Hematopoietic multipotent progenitor cell treated with erythropoietin and hydrocortisone succinate and interleukin-3 and kit ligand, for 8 days (in vitro differentiated cells): Measurements from ENCODE around the gene LRBA.
"Not testable (repeated sequence)": the region's sequence is repeated elsewhere in the genome, so short reads cannot be mapped to it uniquely, and the experiment has no call there.

Source experiments
- DNase-seq: peaks from one replicate; pipeline ENCODE4 v3.0.0-alpha.2; 2015

Gene LRBA

DNA sequence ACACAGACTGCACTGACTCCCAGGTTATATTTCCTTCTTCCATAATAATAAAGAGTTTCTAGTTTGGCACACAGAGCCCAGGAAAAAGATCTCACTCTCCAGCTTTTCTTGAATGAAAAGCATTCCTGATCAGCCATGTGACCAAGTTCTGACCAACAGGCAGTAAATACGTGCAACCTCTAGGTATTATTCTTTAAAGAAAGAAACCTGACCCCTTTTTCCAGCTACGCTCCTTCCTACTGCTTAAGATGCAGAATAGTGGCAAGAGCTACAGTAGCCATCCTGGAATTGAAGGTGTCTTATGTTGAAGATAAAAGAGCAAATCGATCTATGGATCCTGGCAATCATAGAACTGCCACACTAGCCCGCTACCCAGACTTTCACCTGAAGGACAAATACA lies 76.7 kb downstream of the LRBA start:
- no peak for DNase-seq

DNA sequence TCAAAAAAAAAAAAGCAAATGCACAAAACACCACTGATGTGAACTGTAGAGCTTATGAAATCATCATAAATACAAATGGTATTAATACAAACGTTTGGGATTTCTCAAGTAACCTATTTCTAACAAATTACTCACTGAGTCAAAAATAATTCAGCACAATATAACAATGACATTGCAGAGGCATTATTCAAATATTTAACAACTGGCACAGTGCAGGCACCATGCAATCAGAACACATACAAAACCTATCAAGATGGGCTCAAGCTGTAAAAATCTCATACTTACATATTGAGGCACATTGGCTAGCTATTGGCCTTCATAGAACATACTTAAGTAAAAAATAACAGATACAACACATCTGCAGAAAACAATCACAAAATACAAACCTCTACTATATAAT lies 81.1 kb downstream of the LRBA start:
- no peak for DNase-seq

DNA sequence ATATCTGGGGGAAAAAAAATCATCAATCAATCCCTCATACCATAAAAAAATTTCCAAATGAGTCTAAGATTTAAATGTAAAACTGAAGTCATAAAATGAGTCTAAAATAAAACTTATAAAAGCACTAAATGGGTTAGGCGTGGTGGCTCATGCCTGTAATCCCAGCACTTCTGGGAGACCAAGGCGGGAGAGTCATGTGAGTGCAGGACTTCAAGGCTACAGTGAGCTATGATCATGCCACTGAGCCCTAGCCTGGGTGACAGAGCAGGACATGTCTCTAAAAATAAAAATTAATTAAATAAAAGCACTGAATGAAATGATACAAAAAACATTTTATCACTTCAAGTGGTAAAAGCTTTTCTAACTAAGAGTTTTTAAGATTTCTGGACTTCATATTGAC lies 83.3 kb downstream of the LRBA start:
- DNase-seq, result no peak

DNA sequence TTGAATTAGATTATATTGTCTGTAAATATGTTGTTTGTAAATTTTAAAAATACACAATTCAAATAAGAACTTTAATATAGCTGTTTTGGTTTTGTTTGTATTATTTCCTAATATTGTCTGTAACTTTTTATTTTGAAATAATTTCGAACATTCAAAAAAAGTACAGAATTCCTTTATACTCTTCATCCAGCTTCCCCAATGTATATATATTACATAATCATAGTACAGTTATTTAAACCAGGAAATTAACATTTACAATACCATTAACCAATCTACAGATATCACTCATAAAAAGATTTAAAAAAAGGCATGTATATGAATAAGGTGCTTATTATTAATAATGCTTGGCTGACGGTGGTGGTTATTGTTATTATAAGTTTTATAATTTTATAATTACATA lies 84.1 kb downstream of the LRBA start:
- no peak for DNase-seq

DNA sequence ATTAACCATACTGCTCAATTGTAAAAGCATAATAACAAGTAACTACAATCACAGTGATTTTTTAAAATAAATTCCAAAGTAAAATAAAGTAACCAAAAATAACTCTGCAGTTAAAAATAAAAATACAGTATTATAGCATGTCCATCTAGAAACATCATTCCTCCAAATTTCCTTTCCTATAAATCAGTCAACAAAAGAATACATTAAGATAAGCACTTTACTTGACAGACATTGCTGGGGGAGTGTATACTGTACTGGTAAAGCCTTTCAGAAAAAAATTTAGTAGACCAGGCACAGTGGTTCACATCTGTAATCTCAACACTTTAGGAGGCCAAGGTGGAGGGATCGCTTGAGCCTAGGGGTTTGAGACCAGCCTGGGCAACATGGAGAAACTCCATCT lies 91.1 kb downstream of the LRBA start:
- no peak for DNase-seq

DNA sequence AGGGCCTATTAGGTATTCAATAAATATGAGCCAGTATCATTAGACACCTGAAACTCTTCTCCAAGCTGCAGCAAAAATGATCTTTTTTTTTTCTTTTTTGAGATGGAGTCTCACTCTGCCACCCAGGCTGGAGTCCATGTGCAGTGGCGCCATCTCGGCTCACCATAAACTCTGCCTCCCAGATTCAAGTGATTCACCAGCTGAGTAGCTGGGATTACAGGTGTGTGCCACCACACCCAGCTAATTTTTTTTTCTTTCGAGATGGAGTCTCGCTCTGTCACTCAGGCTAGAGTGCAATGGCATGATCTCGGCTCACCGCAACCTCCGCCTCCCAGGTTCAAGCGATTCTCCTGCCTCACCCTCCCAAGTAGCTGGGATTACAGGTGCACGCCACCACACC lies 93.6 kb downstream of the LRBA start:
- DNase-seq, result not testable (repeated sequence)

DNA sequence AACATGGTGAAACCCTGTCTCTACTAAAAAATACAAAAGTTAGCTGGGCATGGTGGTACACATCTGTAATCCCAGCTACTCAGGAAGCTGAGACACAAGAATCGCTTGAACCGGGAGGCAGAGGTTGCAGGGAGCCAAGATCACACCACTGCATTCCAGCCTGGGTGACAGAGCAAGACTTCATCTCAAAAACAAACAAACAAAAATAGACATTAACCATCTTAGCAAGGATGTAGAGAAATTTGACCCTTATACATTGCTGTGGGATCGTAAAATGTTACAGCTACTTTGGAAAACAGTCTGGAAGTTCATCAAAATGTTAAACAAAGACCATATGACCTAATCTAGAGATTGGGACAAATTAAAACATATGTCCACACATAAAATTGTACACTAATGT lies 96.5 kb downstream of the LRBA start:
- not testable (repeated sequence) for DNase-seq

DNA sequence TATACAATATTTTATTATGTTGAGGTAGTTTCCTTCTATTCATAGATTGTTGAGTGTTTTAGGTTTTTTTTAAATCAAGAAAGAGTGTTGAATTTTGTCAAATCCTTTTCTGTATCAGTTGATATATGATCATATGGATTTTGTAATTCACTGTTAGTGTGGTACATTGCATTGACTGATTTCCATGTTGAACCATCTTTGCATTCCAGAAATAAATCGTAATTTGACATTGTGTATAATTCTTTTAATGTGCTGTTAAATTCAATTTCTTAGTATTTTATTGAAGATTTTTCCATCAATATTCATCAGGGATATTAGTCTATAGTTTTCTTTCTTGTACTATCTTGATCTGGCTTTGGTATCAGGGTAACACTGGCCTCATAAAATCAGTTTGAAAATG lies 103.8 kb downstream of the LRBA start:
- DNase-seq, result no peak

DNA sequence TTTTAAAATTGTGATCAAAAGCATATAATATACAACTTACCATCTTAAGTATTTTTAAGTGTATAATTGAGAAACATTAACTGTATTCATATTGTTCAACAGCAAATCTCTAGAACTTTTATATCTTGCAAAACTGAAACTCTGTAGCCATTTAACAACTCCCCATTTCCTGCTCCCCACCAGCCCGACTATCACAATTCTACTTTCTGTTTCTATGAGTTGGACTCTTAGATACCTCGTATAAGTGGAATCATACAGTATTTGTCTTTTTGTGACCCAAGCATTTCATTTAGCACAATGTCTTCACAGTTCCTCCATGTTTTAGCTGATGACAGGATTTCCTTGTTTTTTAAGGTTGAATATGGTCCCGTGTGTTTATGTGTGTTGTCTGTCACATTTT lies 106.0 kb downstream of the LRBA start:
- DNase-seq, result no peak

DNA sequence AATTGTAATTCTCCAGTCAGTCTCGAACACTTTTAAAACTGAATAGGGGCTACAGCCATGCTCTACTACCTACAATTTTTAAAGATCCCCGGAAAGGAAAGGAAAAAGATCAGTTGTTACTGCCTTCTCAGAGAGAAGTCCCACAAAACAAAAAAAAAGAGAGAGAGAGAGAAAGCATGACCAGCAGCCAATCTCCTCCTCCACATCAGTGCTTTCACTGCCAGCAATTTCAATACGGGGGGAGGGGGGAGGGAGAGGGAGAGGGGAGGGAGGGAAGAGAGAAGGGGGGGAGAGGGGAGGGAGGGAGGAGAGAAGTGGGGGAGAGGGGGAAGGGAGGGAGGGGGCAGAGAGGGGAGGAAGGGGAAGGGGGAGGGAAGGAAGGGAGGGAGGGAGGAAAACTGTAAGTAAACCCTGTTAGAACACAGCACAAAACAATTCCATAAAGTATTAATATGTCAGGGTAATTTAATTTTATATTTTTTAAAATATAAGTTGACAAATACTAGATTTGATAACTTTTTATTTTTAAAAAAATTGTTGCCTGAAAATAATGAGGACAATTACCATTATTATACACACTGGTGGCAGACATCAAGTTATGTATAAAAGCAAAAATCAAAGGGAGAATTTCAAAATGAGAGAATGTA lies 108.0 kb downstream of the LRBA start:
- peak; percentile 44 for DNase-seq

DNA sequence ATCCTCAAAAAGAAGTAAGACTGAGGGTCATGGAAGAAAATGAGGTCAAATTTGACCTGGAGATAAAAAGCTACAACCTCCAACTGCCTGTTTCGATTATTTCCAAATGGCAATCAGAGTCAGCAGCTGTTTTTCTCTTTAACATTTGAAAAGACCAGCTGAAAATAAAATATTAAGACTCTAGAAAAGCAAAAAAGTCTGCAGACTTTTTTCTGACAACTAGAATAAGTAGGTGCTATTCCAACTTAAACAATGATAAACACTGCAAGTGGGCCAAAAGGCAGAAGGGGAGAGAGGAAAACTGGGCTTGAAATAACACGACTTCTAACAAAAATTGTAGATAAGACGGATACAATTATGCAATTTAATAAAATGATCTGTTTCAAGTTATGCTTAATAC lies 110.4 kb downstream of the LRBA start:
- DNase-seq, result no peak

DNA sequence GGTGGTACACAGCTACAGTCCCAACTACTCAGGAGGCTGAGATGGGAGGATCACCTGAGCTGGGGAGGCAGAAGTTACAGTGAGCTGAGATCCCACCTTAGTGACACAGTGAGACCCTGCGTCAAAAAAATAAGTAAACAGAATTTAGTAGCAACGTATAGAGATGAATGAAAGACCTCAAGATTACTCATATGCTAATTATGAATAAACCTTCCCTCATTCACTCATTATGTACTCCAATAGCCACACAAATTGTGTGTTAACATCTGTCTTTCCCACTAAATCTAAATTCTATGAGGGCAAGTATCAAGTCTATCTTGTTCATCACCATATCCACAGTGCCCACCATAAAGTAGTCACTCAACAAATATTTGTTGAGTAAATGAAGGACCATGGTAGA lies 111.5 kb downstream of the LRBA start:
- no peak for DNase-seq

DNA sequence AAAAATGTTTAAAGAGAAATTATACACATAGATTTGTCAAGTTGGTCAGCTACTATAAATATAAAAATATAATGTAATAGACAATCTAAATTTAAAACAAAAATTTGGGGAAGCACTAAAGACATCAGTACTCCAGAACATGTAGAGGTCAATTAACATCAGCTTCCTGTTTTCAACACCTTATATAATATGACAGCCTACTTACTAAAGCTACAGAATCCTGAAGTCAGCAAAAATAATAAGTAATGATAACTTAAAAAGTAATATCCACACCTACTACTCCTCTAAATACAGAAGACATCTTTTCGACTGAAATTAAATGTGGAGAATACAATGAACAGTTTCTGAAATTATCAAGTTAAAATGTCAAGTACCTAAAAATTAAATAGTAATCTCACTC lies 118.6 kb downstream of the LRBA start:
- no peak for DNase-seq

DNA sequence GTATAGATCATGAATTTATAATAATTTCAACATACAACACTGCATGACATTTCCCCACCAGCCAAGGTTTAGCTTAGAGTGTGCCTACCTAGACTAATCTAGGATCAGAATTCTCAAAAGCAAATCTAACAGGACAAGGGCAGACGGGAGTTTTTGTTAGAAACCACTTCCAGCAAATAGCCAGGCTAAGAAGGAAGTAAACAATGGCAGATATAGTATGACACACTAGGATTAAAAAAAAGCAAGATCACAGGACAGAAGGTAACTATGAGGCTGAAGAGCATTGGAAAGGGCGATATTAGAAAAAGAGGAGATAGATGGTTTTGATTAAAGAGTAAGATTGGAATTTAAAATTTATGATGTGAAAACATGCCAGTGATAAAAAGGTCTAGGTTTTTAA lies 124.8 kb downstream of the LRBA start:
- no peak for DNase-seq

DNA sequence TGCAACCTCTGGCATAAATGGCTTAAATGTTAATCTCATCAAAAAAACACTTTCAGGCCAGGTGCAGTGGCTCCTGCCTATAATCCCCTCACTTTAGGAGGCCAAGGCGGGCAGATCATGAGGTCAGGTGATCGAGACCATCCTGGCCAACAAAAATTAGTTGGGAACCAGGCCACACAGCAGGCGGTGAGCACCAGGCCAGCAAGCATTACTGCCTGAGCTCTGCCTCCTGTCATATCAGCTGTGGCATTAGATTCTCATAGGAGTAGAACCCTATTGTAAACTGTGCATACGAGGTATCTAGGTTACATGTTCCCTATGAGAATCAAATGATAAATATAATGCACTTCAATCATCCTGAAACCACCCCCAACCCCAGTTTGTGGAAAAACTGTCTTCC lies 125.8 kb downstream of the LRBA start:
- no peak for DNase-seq

DNA sequence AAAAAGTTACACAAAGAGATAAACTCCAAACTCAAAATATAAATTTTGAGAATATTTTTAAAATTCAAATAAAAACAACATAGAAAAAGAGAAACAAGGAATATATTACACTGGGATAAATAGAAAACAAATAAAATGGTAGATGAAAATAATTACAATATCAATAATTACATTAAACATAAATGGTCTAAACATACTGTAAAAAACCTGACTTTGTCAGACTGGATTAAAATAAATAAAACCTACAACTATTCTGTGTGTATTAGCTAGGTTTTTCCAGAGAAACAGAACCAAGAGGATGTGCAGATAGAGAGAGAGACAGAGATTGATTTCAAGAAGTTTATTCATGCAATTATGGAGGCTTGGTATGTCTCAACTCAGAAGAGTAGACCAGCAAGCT lies 126.5 kb downstream of the LRBA start:
- DNase-seq, result no peak

DNA sequence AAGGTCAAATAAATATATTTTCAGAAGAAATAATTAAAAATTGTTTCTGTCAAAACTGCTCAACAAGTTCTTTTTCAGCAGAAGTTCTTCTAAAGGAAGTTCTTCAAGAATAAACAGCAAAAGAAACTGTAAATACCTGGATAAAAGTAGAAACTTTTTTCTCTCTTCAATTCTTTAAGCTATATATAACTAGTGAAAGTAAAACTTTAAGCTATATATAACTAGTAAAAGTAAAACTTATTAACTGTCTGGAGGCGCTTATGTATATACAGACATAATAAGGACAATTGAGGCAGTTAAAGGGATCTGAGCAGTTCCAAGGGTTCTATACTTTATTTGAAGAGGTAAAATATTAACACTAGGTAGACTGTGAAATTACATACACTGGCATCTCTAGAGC lies 126.9 kb downstream of the LRBA start:
- no peak for DNase-seq

DNA sequence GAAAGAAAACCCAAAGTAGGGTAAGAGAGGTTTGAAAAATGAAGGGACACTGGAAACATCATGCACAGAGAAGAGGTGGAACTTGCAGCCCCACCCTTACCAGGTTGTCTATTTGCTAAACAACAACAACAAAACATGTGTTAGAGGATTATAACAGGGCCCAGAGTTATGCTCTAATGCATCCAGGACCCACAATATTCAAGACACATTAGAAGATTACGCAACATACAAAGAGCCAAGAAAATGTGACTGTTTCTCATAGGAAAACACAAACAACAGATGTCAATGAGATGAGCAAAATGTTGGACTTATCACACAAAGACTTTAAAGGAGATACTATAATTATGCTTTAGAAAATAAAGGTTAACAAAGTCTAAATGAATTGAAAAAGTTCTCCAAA lies 128.5 kb downstream of the LRBA start:
- DNase-seq, result no peak

DNA sequence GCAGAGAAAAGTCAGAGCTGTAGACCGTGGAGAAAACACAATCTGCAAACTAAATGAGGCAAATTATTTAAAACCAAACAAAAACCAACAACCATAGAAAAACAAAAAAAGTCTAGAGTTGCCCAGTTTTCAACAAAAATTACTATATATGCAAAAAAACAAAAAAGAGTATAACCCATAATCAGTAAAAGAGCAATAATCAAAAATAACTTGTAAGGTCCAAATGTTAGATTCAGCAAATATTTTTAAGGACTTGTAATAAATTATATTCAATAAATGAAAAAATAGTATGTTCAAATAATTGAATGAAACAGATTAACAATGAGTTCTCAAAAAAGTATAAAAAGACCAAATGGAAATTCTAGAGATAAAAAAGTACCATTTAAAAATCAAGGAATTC lies 130.5 kb downstream of the LRBA start:
- DNase-seq, result no peak

DNA sequence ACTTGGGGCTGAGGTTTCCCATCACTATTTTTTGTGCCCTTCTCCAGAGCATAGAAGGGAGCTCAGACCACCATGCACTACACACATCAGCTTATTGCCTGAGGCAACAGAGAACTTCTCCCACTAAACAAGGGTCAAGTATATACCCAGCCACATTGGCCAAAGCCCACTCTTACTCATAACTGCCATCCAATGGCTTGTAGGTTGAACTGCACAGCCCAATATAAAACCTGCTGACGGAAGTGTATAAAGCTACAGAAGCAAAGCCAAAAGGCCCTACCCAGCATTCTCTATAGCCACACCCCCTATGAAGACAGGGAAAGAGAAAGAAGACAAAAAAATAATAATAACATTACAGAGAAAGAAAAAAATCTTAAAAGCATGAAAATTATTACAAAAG lies 139.7 kb downstream of the LRBA start:
- DNase-seq, result no peak

DNA sequence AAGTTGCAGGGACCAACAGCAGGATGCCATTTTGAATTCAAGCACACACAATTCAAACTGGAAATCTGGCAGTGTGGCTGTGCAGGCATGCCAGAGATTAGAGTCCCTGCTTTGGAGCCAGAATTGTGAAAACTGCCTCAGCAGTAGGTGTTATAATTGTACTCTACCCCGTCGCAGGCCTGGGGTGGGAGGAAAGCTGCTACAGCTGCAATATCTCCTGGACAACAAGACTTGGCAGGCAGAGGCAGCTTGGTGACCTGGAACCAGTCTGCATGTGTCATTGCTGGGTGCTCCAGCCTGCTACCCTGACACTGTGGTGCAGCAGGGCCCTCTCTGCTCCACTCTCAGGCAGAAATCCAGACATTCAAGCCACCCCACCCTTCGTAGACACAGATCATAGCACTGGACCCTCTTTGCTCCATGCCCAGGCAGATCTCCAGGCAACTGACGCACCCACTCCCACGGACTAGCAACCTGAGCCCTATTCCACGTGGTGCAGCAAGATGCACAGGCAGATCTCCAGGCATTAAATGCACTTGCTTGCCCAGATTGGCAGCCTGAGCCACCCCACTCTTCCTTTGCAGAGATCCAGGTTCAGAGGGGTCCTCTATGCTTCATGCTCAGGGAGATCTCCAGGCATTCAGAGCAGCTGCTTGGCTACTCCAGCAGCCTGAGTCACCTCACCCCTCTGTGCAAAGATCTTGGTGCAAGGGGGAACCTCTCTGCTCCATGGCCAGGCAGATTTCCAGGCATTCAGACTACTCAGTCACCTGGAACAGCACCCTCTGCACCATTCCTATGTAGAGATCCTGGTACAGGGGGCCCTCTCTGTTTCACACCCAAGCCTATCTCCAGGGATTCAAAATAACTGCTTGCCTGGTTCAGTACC lies 140.5 kb downstream of the LRBA start:
- no peak for DNase-seq

DNA sequence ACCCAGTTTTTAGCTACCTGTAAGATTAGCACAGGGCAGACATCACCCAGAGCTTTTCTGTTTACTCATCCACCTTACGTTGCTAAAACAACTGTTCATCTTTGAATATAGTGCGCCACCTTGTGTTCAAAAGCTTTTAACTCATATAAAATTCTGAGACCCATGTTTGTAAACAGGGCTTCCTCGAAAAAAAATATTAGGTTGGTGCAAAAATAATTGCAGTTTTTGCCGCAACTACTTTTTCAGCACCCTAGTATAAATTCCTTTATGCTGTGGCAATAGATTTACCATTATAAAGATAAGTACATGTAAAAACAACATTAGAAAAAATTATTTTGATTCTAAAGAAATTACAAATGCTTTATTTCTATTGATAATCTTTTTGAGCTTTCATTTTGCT lies 147.9 kb downstream of the LRBA start:
- peak; percentile 92 for DNase-seq

DNA sequence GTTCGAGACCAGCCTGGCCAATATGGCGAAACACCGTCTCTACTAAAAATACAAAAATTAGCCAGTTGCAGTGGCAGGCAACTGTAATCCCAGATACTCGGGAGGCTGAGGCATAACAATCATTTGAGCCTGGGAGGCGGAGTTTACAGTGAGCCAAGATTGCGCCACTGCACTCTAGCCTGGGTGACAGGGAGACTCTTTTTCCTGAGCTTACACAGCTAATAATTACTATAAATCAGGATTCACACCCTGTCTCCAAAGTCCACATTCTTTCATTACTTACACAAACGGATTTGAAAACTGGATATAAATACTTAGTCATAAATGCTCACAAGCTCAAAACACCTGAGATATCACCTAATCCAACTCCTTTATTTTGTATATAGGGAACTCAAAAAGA lies 151.6 kb downstream of the LRBA start:
- DNase-seq, result no peak

DNA sequence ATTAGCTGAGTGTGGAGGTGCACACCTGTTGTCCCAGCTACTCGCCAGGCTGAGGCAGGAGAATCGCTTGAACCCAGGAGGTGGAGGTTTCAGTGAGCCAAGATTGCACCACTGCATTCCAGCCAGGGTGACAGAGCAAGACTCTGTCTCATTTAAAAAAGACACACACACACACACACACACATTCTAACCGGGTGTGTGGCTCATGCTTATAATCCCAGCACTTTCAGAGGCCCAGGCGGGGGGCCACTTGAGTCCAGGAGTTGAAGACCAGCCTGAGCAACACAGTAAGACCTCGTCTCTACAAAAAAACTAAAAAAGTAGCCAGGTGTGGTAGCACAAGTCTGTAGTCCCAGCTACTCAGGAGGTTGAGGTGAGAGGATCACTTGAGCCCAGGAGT lies 152.3 kb downstream of the LRBA start:
- DNase-seq, result no peak

DNA sequence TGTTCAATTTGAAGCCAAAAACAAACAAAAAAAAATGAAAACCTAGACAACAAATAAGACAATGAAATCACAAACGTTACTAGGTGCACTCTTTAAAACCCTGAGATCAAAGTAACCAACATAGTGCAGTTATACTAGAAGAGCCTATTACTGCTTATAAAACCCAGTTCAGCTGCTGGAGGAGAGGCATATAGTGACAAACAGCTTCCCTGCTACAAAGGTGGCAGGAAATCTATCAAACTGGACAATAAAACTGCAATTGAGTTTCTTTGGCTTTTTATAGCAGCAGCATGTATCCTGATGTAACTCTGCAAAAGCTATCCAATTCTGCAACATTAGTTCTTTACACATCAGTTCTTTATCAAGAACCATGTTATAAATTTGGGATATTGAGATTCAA lies 155.6 kb downstream of the LRBA start:
- no peak for DNase-seq
